Gastroesophageal sphincter (tissue), 3 donors: ENCODE data around the gene CACNB4.

Source experiments
- EP300 ChIP-seq: sonication (generic); formaldehyde crosslinking; IDR thresholded peaks from one replicate; pipeline ENCODE4 v1.6.1; 2017; ENCODE audit warnings: antibody characterized with exemption, mild to moderate bottlenecking
- POLR2A ChIP-seq, 2 donors: fragments of 450-650 bp; IDR thresholded peaks; one replicate each; pipeline ENCODE4 v1.6.1; 2017; ENCODE audit warnings: antibody characterized with exemption in 2 of 2, mild to moderate bottlenecking in 2 of 2, moderate library complexity in 1 of 2
- POLR2AphosphoS5 ChIP-seq: sonication (generic); formaldehyde crosslinking; IDR thresholded peaks from one replicate; pipeline ENCODE4 v1.6.1; 2017; ENCODE audit warnings: antibody characterized with exemption
- TF ChIP-seq, protein P1 (sequence below), 4 experiments: fragments of 200-600 bp in 2 of 4; fragments of 450-650 bp in 2 of 4; sonication (generic) in 1 of 4; IDR thresholded peaks; one replicate each; pipeline ENCODE4 v1.5.1; 2017 to 2019; ENCODE audit warnings: antibody characterized with exemption in 4 of 4, mild to moderate bottlenecking in 2 of 4, moderate library complexity in 2 of 4

DNA sequence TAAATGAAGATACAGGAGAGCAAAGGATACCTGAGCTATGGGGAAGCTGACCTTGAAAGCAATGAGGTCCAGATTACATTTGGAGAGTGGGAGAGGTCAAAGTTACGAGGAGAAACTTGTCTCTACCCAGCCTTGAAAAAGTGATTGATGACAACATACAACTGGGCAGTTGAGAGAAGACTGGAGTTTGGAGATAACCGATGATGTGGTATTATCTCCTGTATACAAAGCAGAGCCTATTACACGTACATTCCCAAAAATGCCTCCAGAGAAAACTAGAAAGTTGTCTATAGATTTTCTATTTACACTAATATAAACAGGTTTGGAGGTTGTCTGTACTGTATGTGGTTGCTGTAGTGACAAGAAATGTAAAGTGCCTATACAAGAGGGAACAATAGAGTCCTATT is 299.0 kb downstream of the CACNB4 start:
- TF ChIP-seq POLR2AphosphoS5 (no peak), EP300 (no peak), POLR2A (IDR thresholded peaks at IDR 0.05) (no peak)
- TF ChIP-seq, protein P1, sequence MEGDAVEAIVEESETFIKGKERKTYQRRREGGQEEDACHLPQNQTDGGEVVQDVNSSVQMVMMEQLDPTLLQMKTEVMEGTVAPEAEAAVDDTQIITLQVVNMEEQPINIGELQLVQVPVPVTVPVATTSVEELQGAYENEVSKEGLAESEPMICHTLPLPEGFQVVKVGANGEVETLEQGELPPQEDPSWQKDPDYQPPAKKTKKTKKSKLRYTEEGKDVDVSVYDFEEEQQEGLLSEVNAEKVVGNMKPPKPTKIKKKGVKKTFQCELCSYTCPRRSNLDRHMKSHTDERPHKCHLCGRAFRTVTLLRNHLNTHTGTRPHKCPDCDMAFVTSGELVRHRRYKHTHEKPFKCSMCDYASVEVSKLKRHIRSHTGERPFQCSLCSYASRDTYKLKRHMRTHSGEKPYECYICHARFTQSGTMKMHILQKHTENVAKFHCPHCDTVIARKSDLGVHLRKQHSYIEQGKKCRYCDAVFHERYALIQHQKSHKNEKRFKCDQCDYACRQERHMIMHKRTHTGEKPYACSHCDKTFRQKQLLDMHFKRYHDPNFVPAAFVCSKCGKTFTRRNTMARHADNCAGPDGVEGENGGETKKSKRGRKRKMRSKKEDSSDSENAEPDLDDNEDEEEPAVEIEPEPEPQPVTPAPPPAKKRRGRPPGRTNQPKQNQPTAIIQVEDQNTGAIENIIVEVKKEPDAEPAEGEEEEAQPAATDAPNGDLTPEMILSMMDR (IDR thresholded peaks at IDR 0.05) = no peak
